Vagina (tissue), 2 donors: ENCODE data around the gene RCAN1. TPM values are rescaled to one million over a fixed set of nuclear protein-coding genes. Genes with fewer than 3 reads are reported as not detected.

ENCODE experiments used
- DNase-seq, 2 donors: peaks; one replicate each; pipeline ENCODE4 v3.0.0-alpha.2; 2017; ENCODE audit errors: extremely low spot score in 2 of 2
- H3K27ac ChIP-seq: fragments of 200-600 bp; sonication (generic); one replicate; pipeline ENCODE4 v1.5.1; 2019
- H3K27me3 ChIP-seq: fragments of 200-600 bp; sonication (generic); one replicate; pipeline ENCODE4 v1.5.1; 2019
- H3K36me3 ChIP-seq, 2 donors: fragments of 200-600 bp; sonication (generic); one replicate each; pipeline ENCODE4 v1.5.1; 2017 to 2019
- H3K4me1 ChIP-seq: fragments of 200-600 bp; sonication (generic); one replicate; pipeline ENCODE4 v1.5.1; 2019
- H3K4me3 ChIP-seq, 2 donors: fragments of 200-600 bp; sonication (generic); 1 replicate in 1 of 2; 2 replicates in 1 of 2; pipeline ENCODE4 v1.5.1; 2016 to 2019
- H3K9me3 ChIP-seq: fragments of 200-600 bp; sonication (generic); one replicate; pipeline ENCODE4 v1.5.1; 2019
- CTCF ChIP-seq, 3 experiments: fragments of 450-650 bp in 2 of 3; fragments of 200-600 bp in 1 of 3; sonication (generic) in 1 of 3; IDR thresholded peaks; one replicate each; pipeline ENCODE4 v1.5.1; 2017 to 2019; ENCODE audit warnings: antibody characterized with exemption in 3 of 3, mild to moderate bottlenecking in 2 of 3, moderate library complexity in 2 of 3
- POLR2A ChIP-seq, 2 donors: fragments of 450-650 bp; IDR thresholded peaks; one replicate each; pipeline ENCODE4 v1.6.1; 2017; ENCODE audit warnings: antibody characterized with exemption in 2 of 2, mild to moderate bottlenecking in 2 of 2, moderate library complexity in 2 of 2
- POLR2AphosphoS5 ChIP-seq, 2 donors: sonication (generic); formaldehyde crosslinking; IDR thresholded peaks; one replicate each; pipeline ENCODE4 v1.9.0; 2017; ENCODE audit warnings: antibody characterized with exemption in 2 of 2, mild to moderate bottlenecking in 2 of 2, low read depth in 1 of 2; ENCODE audit not compliant: insufficient read depth in 1 of 2
- intact Hi-C: fragments of 100-400 bp; cut with DNase I; formaldehyde crosslinking; loops from one replicate; pipeline ENCODE4 v1.15.1; 2023
- total RNA-seq: library from RNA; depleted of rRNA; stranded (reverse); fragments of >200 nt; gene quantifications from one replicate; pipeline ENCODE4 v1.2.3, GENCODE V29; 2016

Gene RCAN1
- total RNA-seq, 1 donor from 2014 or later, result 29.2 TPM

GRCh38 chr21:34533938-34534337 lies 81.0 kb downstream of the RCAN1 start:
- Histone ChIP-seq H3K36me3 (no peaks in the 10 kb centered on the region), H3K4me1 (no peaks in the 10 kb centered on the region), H3K27ac (no peak overlapping the region), H3K27me3 (no peaks in the 10 kb centered on the region), H3K4me3 (no peak overlapping the region), H3K9me3 (no peaks in the 10 kb centered on the region)
- DNase-seq, result no peak
- intact Hi-C loops, result no loop called here
- TF ChIP-seq CTCF (IDR thresholded peaks at IDR 0.05), result no peak
- TF ChIP-seq POLR2AphosphoS5 (IDR thresholded peaks at IDR 0.05; ENCODE audit: insufficient read depth in 1 of 2, low read depth in 1 of 2), result no peak
- TF ChIP-seq POLR2A (IDR thresholded peaks at IDR 0.05), result no peak

- Histone ChIP-seq H3K4me1 (peaks cover 8% of the 10 kb centered on the region), H3K4me3 (no peak overlapping the region), H3K9me3 (no peaks in the 10 kb centered on the region), H3K27ac (no peak overlapping the region), H3K36me3 (no peaks in the 10 kb centered on the region), H3K27me3 (no peaks in the 10 kb centered on the region)
- TF ChIP-seq CTCF (IDR thresholded peaks at IDR 0.05), result no peak
- TF ChIP-seq POLR2AphosphoS5 (IDR thresholded peaks at IDR 0.05; ENCODE audit: insufficient read depth in 1 of 2, low read depth in 1 of 2), result no peak
- TF ChIP-seq POLR2A (IDR thresholded peaks at IDR 0.05), result no peak
- no peak for DNase-seq
- intact Hi-C loops, result no loop called here
These were observed 83.5 kb downstream of the RCAN1 start for GRCh38 chr21:34531399-34531798.

- intact Hi-C loops, result no loop called here
- Histone ChIP-seq H3K27ac (no peak overlapping the region), H3K27me3 (no peaks in the 10 kb centered on the region), H3K9me3 (no peaks in the 10 kb centered on the region), H3K36me3 (no peaks in the 10 kb centered on the region), H3K4me1 (peaks cover 18% of the 10 kb centered on the region), H3K4me3 (no peak overlapping the region)
- no peak for DNase-seq
- TF ChIP-seq POLR2AphosphoS5 (IDR thresholded peaks at IDR 0.05; ENCODE audit: insufficient read depth in 1 of 2, low read depth in 1 of 2) (no peak), POLR2A (IDR thresholded peaks at IDR 0.05) (no peak)
These were observed 84.7 kb downstream of the RCAN1 start for GRCh38 chr21:34530261-34530660.

DNA sequence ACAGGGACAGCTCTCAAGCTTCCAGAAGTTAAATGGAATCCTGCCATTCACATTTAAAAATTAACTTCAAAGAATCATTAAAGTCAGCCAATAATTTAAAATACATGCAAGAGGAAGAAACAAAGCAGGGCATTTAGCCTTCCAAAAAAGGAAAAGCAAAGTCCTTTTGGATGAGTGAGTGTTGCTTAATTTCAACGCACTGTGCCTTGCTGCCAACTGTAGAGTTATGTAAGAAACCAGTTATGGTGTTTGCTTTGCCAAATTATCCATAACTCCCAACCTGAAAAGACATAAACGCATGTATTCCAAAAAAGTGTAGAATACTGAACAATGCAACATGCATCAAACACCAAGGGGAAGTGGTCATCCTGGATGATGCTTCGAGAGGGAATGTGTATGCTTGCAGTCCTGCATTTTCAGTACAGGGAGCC lies 86.8 kb downstream of the RCAN1 start:
- no peak for DNase-seq
- intact Hi-C loops, result no loop called here

DNA sequence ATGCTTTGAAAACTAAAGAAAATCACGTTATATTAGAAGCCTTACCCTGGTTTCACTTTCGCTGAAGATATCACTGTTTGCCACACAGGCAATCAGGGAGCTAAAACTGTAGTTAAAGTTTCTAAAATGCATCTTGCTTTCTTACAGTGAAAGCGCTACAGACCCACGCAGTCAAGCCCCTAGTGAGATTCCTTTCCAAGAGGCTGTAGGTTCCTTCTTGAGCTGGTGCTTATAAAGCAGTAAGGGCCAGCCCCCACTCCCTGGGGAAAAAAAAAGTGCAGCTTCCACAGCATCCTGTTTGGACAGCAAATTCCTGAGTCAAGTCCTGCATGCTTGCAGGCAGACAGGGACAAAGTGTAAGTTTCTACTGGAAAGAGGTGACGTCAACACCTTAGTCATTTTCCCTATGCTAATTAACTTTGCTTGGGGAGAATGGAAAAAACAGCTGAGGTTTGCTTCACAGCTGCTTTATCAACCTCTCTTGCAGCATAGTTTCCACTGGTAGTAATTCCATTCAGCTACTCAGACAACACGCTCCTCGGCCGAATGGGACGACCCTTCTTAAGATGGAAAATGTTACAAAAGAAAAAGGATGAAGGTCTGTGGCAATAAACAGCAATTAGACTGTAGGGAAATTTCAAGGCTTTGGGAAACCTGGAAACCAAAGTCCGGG lies 88.2 kb downstream of the RCAN1 start:
- peak overlapping the region; percentile 43 to 45 for H3K4me3 ChIP-seq
- DNase-seq, result peak in 1 of 2 donors; percentile 97
- H3K27me3 ChIP-seq, result no peaks in the 10 kb centered on the region

More for the DNA sequence above, 86.8 kb downstream of the RCAN1 start:
- Histone ChIP-seq H3K36me3 (no peaks in the 10 kb centered on the region), H3K4me3 (no peak overlapping the region), H3K4me1 (peaks cover 33% of the 10 kb centered on the region), H3K27me3 (no peaks in the 10 kb centered on the region), H3K27ac (peak overlapping the region; percentile 85), H3K9me3 (no peaks in the 10 kb centered on the region)
- TF ChIP-seq POLR2AphosphoS5 (IDR thresholded peaks at IDR 0.05; ENCODE audit: insufficient read depth in 1 of 2, low read depth in 1 of 2) (no peak), CTCF (IDR thresholded peaks at IDR 0.05) (no peak), POLR2A (IDR thresholded peaks at IDR 0.05) (no peak)

More for the DNA sequence above, 88.2 kb downstream of the RCAN1 start:
- TF ChIP-seq POLR2AphosphoS5 (IDR thresholded peaks at IDR 0.05; ENCODE audit: insufficient read depth in 1 of 2, low read depth in 1 of 2) (peak; percentile 46 to 96), POLR2A (IDR thresholded peaks at IDR 0.05) (peak in 1 of 2 donors; percentile 38), CTCF (IDR thresholded peaks at IDR 0.05) (no peak)
- intact Hi-C loops, result no loop called here
- no peaks in the 10 kb centered on the region for H3K36me3 ChIP-seq
- H3K4me1 ChIP-seq, result peaks cover 46% of the 10 kb centered on the region
- H3K27ac ChIP-seq, result peak overlapping the region; percentile 85
- H3K9me3 ChIP-seq, result no peaks in the 10 kb centered on the region
